MCF 10A (cell line): Measurements from ENCODE around the gene TCF4. TPM values are rescaled to one million over a fixed set of nuclear protein-coding genes. Genes with fewer than 3 reads are reported as not detected.

Source experiments
- BruUV-seq: library from RNA; stranded (reverse); fragments of 400-500 nt; replicated peaks from 2 replicates; lab custom pipeline; 2021; lab: Mats Ljungman, UMichigan
- CTCF ChIA-PET: fragments of 300-600 bp; sonication (Branson Sonifier 250); formaldehyde crosslinking; extraction: SDS; loops from one replicate; lab custom pipeline; 2021; ENCODE audit warnings: antibody characterized with exemption, inconsistent platforms; lab: Yijun Ruan, JAX
- POLR2A ChIA-PET: fragments of 300-600, 350-650 bp; sonication (Branson Sonifier 250); formaldehyde crosslinking; extraction: SDS; loops from one replicate; lab custom pipeline; 2020; ENCODE audit warnings: antibody characterized with exemption, inconsistent platforms; lab: Yijun Ruan, JAX
- DNase-seq: peaks from one replicate; pipeline ENCODE4 v3.0.0-alpha.2; 2018; ENCODE audit not compliant: unreplicated experiment
- H3K27ac Mint-ChIP-seq: one replicate; pipeline ENCODE4 v1.8.0; 2022; ENCODE audit warnings: mild to moderate bottlenecking, low read depth, mixed read lengths; ENCODE audit not compliant: unreplicated experiment
- H3K27me3 Mint-ChIP-seq: one replicate; pipeline ENCODE4 v1.8.0; 2022; ENCODE audit warnings: mixed read lengths; ENCODE audit not compliant: insufficient read depth, unreplicated experiment
- H3K36me3 Mint-ChIP-seq: one replicate; pipeline ENCODE4 v1.8.0; 2022; ENCODE audit warnings: mild to moderate bottlenecking, moderate library complexity, mixed read lengths; ENCODE audit not compliant: insufficient read depth, unreplicated experiment
- H3K4me1 Mint-ChIP-seq: one replicate; pipeline ENCODE4 v1.8.0; 2022; ENCODE audit warnings: mixed read lengths; ENCODE audit not compliant: insufficient read depth, unreplicated experiment
- H3K4me3 Mint-ChIP-seq: one replicate; pipeline ENCODE4 v1.8.0; 2022; ENCODE audit warnings: mild to moderate bottlenecking, moderate library complexity, mixed read lengths; ENCODE audit not compliant: unreplicated experiment
- H3K9me3 Mint-ChIP-seq: one replicate; pipeline ENCODE4 v1.8.0; 2022; ENCODE audit warnings: mixed read lengths; ENCODE audit not compliant: unreplicated experiment
- intact Hi-C: fragments of 100-400 bp; cut with micrococcal nuclease; formaldehyde crosslinking; loops from 2 replicates; pipeline ENCODE4 v1.14.1; 2022
- total RNA-seq: library from RNA; stranded (reverse); gene quantifications from 2 replicates; pipeline ENCODE4 v1.2.3, GENCODE V29; 2022
- TF ChIP-seq, protein P1 (sequence below): fragments of 200-600 bp; IDR thresholded peaks from one replicate; pipeline ENCODE4 v1.8.0; 2022; ENCODE audit warnings: antibody characterized with exemption, mild to moderate bottlenecking; ENCODE audit not compliant: unreplicated experiment

Gene TCF4
- total RNA-seq, 1 experiment from 2014 or later, result 6.2 TPM

DNA sequence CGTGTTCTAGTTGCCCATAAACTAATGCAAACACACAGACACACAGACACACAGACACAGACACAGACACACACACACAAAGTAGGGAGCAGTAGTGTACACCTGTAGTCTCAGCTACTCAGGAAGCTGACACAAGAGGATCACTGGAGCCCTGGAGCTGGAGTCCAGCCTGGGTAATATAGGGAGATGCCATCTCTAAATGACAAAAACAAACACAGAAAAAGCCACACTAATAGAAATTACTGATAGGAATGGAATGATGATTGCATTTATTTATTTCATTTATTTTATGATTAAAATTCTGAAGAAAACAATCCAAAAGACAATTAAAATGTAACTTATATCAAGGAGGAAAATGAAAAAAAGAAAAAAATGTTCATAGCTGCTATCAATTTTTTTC lies 30.8 kb downstream of the TCF4 start:
- Mint-ChIP-seq H3K4me1 (no peaks in the 10 kb centered on the region), H3K4me3 (no peak overlapping the region), H3K36me3 (no peaks in the 10 kb centered on the region), H3K9me3 (no peaks in the 10 kb centered on the region), H3K27ac (no peak overlapping the region), H3K27me3 (no peaks in the 10 kb centered on the region)
- no TSS peak for BruUV-seq
- CTCF ChIA-PET, result no interaction called here
- intact Hi-C loops, result no loop called here
- POLR2A ChIA-PET, result no interaction called here
- TF ChIP-seq, protein P1, sequence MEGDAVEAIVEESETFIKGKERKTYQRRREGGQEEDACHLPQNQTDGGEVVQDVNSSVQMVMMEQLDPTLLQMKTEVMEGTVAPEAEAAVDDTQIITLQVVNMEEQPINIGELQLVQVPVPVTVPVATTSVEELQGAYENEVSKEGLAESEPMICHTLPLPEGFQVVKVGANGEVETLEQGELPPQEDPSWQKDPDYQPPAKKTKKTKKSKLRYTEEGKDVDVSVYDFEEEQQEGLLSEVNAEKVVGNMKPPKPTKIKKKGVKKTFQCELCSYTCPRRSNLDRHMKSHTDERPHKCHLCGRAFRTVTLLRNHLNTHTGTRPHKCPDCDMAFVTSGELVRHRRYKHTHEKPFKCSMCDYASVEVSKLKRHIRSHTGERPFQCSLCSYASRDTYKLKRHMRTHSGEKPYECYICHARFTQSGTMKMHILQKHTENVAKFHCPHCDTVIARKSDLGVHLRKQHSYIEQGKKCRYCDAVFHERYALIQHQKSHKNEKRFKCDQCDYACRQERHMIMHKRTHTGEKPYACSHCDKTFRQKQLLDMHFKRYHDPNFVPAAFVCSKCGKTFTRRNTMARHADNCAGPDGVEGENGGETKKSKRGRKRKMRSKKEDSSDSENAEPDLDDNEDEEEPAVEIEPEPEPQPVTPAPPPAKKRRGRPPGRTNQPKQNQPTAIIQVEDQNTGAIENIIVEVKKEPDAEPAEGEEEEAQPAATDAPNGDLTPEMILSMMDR, result no peak
- no peak for DNase-seq

DNA sequence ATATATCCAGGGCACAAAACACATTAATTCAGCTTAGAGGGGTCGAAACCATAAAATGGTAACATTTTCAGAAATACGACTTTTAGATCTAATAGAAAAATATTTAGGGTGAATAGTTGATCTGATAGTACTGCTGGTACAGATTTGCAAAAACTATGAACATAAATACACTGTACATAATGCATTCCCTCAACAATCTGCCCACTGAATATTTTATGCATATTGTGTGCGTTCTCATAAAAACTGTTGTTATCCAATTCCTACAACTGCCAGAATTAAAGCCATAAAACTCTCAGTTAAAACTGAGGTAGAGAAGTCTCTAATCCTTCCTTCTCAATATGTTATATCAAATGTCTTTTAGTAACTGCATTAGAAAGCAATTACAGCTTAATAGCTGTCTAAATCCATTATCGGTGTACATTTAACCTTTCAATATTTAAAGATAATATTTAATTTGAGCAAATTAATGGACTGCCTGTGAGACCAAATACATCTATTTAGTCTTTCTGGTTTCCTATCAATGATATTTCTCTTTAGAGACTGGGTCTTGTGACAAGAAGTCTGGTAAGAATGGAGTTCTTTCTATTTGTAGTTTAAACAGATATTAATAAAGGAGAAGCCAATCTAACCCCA lies 32.5 kb downstream of the TCF4 start:
- POLR2A ChIA-PET, result no interaction called here
- BruUV-seq, result no TSS peak
- H3K4me1 Mint-ChIP-seq, result no peaks in the 10 kb centered on the region
- H3K4me3 Mint-ChIP-seq, result no peak overlapping the region
- H3K27me3 Mint-ChIP-seq, result no peaks in the 10 kb centered on the region
- DNase-seq, result no peak
- H3K36me3 Mint-ChIP-seq, result no peaks in the 10 kb centered on the region
- TF ChIP-seq, protein P1, result no peak
- H3K9me3 Mint-ChIP-seq, result no peaks in the 10 kb centered on the region
- CTCF ChIA-PET, result interaction anchor here (0.6 to 0.7 kb wide), 2 partner anchors 228 to 305 kb away, joined by 3 read pairs; no protein-coding TSS in a partner anchor
- no peak overlapping the region for H3K27ac Mint-ChIP-seq
- intact Hi-C loops, result no loop called here

DNA sequence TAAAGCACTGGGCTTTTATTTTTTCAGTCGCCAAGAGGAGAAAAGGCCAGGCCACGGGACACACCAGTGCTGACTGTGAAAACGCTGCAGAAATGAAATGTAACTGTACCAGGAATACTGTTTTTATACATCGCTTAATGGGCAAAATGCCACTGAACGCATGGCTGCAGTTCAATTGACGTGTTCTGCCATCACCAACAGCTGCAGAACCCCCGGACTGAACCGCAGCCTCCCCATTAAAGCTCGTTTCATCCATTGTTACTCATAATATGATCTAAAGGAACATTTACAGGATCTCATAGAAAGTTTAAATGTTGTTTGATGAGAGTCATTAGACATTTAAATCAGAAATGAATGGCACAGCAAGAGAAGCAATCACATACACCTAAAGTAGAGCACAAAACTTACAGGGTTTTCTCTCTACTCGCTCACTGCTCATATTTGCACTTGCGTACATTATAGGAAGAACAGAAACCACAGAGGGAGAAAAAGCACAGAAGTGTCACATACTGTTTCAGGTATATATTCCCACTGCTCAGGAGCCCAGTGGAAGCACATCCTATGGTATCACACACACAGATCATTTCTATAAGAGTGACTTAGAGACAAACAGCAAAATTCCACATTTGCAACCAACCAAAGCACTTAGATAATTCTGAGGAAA lies 35.3 kb downstream of the TCF4 start:
- no peaks in the 10 kb centered on the region for H3K4me1 Mint-ChIP-seq
- BruUV-seq, result no TSS peak
- H3K4me3 Mint-ChIP-seq, result no peak overlapping the region
- no peaks in the 10 kb centered on the region for H3K27me3 Mint-ChIP-seq
- TF ChIP-seq, protein P1, result no peak
- intact Hi-C loops, result no loop called here
- ChIA-PET POLR2A (no interaction called here), CTCF (no interaction called here)
- no peaks in the 10 kb centered on the region for H3K9me3 Mint-ChIP-seq
- H3K36me3 Mint-ChIP-seq, result no peaks in the 10 kb centered on the region
- H3K27ac Mint-ChIP-seq, result no peak overlapping the region
- DNase-seq, result no peak

DNA sequence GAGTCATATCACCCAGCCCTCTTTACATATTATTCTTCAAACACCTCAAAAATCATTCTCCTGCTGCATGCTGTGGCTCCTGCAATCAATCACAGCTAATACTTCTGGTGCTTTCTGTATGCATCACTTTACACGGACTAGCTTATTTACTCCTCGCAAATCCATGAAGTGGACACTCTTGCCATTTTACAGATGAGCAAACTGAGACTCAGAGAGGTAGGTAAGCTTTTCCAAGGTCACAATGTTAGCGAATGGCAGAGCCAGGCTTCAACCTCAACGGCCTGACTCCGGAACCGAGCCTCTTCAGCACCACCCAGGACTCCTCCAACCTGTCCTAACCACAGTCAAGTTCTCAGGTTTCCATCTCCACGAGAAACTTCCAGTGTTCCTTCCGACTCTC lies 36.8 kb downstream of the TCF4 start:
- TF ChIP-seq, protein P1, result no peak
- H3K27me3 Mint-ChIP-seq, result no peaks in the 10 kb centered on the region
- ChIA-PET POLR2A (interaction anchor here (0.7 kb wide), 1 partner anchor 813 kb away, joined by 3 read pairs; no protein-coding TSS in a partner anchor), CTCF (interaction anchor here (0.9 kb wide), 1 partner anchor 136 kb away, joined by 3 read pairs; no protein-coding TSS in a partner anchor)
- peaks cover 7% of the 10 kb centered on the region for H3K4me1 Mint-ChIP-seq
- no peaks in the 10 kb centered on the region for H3K9me3 Mint-ChIP-seq
- H3K27ac Mint-ChIP-seq, result no peak overlapping the region
- intact Hi-C loops, result no loop called here
- no TSS peak for BruUV-seq
- H3K36me3 Mint-ChIP-seq, result no peaks in the 10 kb centered on the region
- DNase-seq, result no peak
- H3K4me3 Mint-ChIP-seq, result no peak overlapping the region
